ENCODE measurements around the gene MYO1D. TPM values are rescaled to one million over a fixed set of nuclear protein-coding genes. Genes with fewer than 3 reads are reported as not detected.

Gene MYO1D
- total RNA-seq, 2 experiments from 2014 or later = 2.0 to 2.2 TPM

- Mint-ChIP-seq H3K4me1 (no peaks in the 10 kb centered on the region), H3K4me3 (no peak overlapping the region), H3K27me3 (peaks cover 15% of the 10 kb centered on the region), H3K9me3 (no peaks in the 10 kb centered on the region), H3K36me3 (ENCODE audit: low read depth) (no peaks in the 10 kb centered on the region), H3K27ac (no peak overlapping the region)
- ChIA-PET CTCF (interaction anchor here (0.6 to 1.7 kb wide), 3 partner anchors 8 to 60 kb away, joined by 3 to 7 read pairs (median 5); partner anchors contain the start of gene MYO1D), POLR2A (no interaction called here)
- no peak for DNase-seq
Observed at GRCh38 chr17:32869345-32870026, 7.4 kb downstream of the MYO1D start.

- H3K4me1 Mint-ChIP-seq = no peaks in the 10 kb centered on the region
- no peak overlapping the region for H3K27ac Mint-ChIP-seq
- no peaks in the 10 kb centered on the region for H3K9me3 Mint-ChIP-seq
- H3K36me3 Mint-ChIP-seq (ENCODE audit: low read depth) = no peaks in the 10 kb centered on the region
- H3K27me3 Mint-ChIP-seq = peaks cover 2% of the 10 kb centered on the region
- ChIA-PET POLR2A (no interaction called here), CTCF (interaction anchor here (8.9 kb wide), 1 partner anchor 12 kb away, joined by 56 read pairs; the partner anchor contains the start of gene MYO1D)
- DNase-seq = no peak
- no peak overlapping the region for H3K4me3 Mint-ChIP-seq
Observed at GRCh38 chr17:32865141-32865540, 11.8 kb downstream of the MYO1D start.

- no peaks in the 10 kb centered on the region for H3K4me1 Mint-ChIP-seq
- POLR2A ChIA-PET = no interaction called here
- no peak overlapping the region for H3K4me3 Mint-ChIP-seq
- no peak overlapping the region for H3K27ac Mint-ChIP-seq
- no peaks in the 10 kb centered on the region for H3K9me3 Mint-ChIP-seq
- no peaks in the 10 kb centered on the region for H3K36me3 Mint-ChIP-seq (ENCODE audit: low read depth)
- H3K27me3 Mint-ChIP-seq = peaks cover 2% of the 10 kb centered on the region
- CTCF ChIA-PET = interaction anchor here (1.9 to 8.9 kb wide), 2 partner anchors 10 to 14 kb away, joined by 5 to 56 read pairs; partner anchors contain the start of gene MYO1D
- no peak for DNase-seq
Observed at GRCh38 chr17:32863559-32863958, 13.4 kb downstream of the MYO1D start.

- no peak for DNase-seq
- ChIA-PET CTCF (interaction anchor here (1.1 to 8.9 kb wide), 3 partner anchors 10 to 32 kb away, joined by 3 to 56 read pairs (median 5); partner anchors contain the start of gene MYO1D), POLR2A (no interaction called here)
- H3K9me3 Mint-ChIP-seq = no peaks in the 10 kb centered on the region
- H3K27ac Mint-ChIP-seq = no peak overlapping the region
- no peak overlapping the region for H3K4me3 Mint-ChIP-seq
- H3K36me3 Mint-ChIP-seq (ENCODE audit: low read depth) = no peaks in the 10 kb centered on the region
- H3K4me1 Mint-ChIP-seq = no peaks in the 10 kb centered on the region
- peaks cover 2% of the 10 kb centered on the region for H3K27me3 Mint-ChIP-seq
Observed at GRCh38 chr17:32862940-32863339, 14.0 kb downstream of the MYO1D start.

GRCh38 chr17:32861981-32862380 is 14.9 kb downstream of the MYO1D start:
- Mint-ChIP-seq H3K4me1 (no peaks in the 10 kb centered on the region), H3K4me3 (no peak overlapping the region), H3K27me3 (peaks cover 2% of the 10 kb centered on the region), H3K36me3 (ENCODE audit: low read depth) (no peaks in the 10 kb centered on the region), H3K27ac (no peak overlapping the region), H3K9me3 (no peaks in the 10 kb centered on the region)
- ChIA-PET POLR2A (no interaction called here), CTCF (interaction anchor here (1.1 to 8.9 kb wide), 3 partner anchors 11 to 33 kb away, joined by 3 to 56 read pairs (median 5); partner anchors contain the start of gene MYO1D)
- DNase-seq = no peak

GRCh38 chr17:32859857-32860525 is 16.9 kb downstream of the MYO1D start:
- ChIA-PET CTCF (interaction anchor here (8.9 kb wide), 1 partner anchor 17 kb away, joined by 56 read pairs; the partner anchor contains the start of gene MYO1D), POLR2A (no interaction called here)
- no peaks in the 10 kb centered on the region for H3K4me1 Mint-ChIP-seq
- no peak overlapping the region for H3K27ac Mint-ChIP-seq
- no peak for DNase-seq
- no peak overlapping the region for H3K4me3 Mint-ChIP-seq
- no peaks in the 10 kb centered on the region for H3K27me3 Mint-ChIP-seq
- H3K9me3 Mint-ChIP-seq = no peaks in the 10 kb centered on the region
- H3K36me3 Mint-ChIP-seq (ENCODE audit: low read depth) = no peaks in the 10 kb centered on the region

GRCh38 chr17:32855620-32856019 is 21.3 kb downstream of the MYO1D start:
- Mint-ChIP-seq H3K27me3 (peaks cover 16% of the 10 kb centered on the region), H3K4me3 (no peak overlapping the region), H3K36me3 (ENCODE audit: low read depth) (no peaks in the 10 kb centered on the region), H3K4me1 (no peaks in the 10 kb centered on the region), H3K9me3 (no peaks in the 10 kb centered on the region), H3K27ac (no peak overlapping the region)
- CTCF ChIA-PET = no interaction called here
- POLR2A ChIA-PET = no interaction called here
- no peak for DNase-seq

- ChIA-PET POLR2A (no interaction called here), CTCF (interaction anchor here (0.9 to 1.1 kb wide), 2 partner anchors 14 to 23 kb away, joined by 3 to 5 read pairs; partner anchors contain the start of gene MYO1D)
- H3K4me1 Mint-ChIP-seq = no peaks in the 10 kb centered on the region
- no peak overlapping the region for H3K27ac Mint-ChIP-seq
- peaks cover 18% of the 10 kb centered on the region for H3K27me3 Mint-ChIP-seq
- H3K9me3 Mint-ChIP-seq = no peaks in the 10 kb centered on the region
- no peak overlapping the region for H3K4me3 Mint-ChIP-seq
- no peaks in the 10 kb centered on the region for H3K36me3 Mint-ChIP-seq (ENCODE audit: low read depth)
- DNase-seq = no peak
Observed at GRCh38 chr17:32854832-32855389, 22.0 kb downstream of the MYO1D start.

GRCh38 chr17:32854207-32854606 is 22.7 kb downstream of the MYO1D start:
- Mint-ChIP-seq H3K4me1 (no peaks in the 10 kb centered on the region), H3K36me3 (ENCODE audit: low read depth) (no peaks in the 10 kb centered on the region), H3K4me3 (no peak overlapping the region), H3K9me3 (no peaks in the 10 kb centered on the region), H3K27ac (no peak overlapping the region), H3K27me3 (peaks cover 18% of the 10 kb centered on the region)
- DNase-seq = no peak
- ChIA-PET POLR2A (no interaction called here), CTCF (interaction anchor here (0.6 to 1.1 kb wide), 3 partner anchors 14 to 92 kb away, joined by 3 to 5 read pairs (median 4); partner anchors contain the start of gene MYO1D)

GRCh38 chr17:32852811-32853210 is 24.1 kb downstream of the MYO1D start:
- ChIA-PET POLR2A (no interaction called here), CTCF (no interaction called here)

GRCh38 chr17:32849879-32850278 is 27.0 kb downstream of the MYO1D start:
- no peak overlapping the region for H3K4me3 Mint-ChIP-seq
- no peak overlapping the region for H3K27ac Mint-ChIP-seq
- H3K4me1 Mint-ChIP-seq = no peaks in the 10 kb centered on the region
- H3K27me3 Mint-ChIP-seq = peaks cover 18% of the 10 kb centered on the region
- ChIA-PET POLR2A (no interaction called here), CTCF (no interaction called here)
- no peak for DNase-seq
- no peaks in the 10 kb centered on the region for H3K9me3 Mint-ChIP-seq
- no peaks in the 10 kb centered on the region for H3K36me3 Mint-ChIP-seq (ENCODE audit: low read depth)

More at GRCh38 chr17:32852811-32853210, 24.1 kb downstream of the MYO1D start:
- Mint-ChIP-seq H3K36me3 (ENCODE audit: low read depth) (no peaks in the 10 kb centered on the region), H3K27me3 (peaks cover 18% of the 10 kb centered on the region), H3K4me3 (no peak overlapping the region), H3K9me3 (no peaks in the 10 kb centered on the region), H3K27ac (no peak overlapping the region), H3K4me1 (no peaks in the 10 kb centered on the region)
- DNase-seq = no peak

GRCh38 chr17:32847977-32848376 is 28.9 kb downstream of the MYO1D start:
- CTCF ChIA-PET = no interaction called here
- Mint-ChIP-seq H3K4me1 (no peaks in the 10 kb centered on the region), H3K27me3 (peaks cover 12% of the 10 kb centered on the region), H3K36me3 (ENCODE audit: low read depth) (no peaks in the 10 kb centered on the region), H3K4me3 (no peak overlapping the region), H3K27ac (no peak overlapping the region), H3K9me3 (no peaks in the 10 kb centered on the region)
- POLR2A ChIA-PET = no interaction called here
- DNase-seq = no peak

- no peak for DNase-seq
- H3K4me1 Mint-ChIP-seq = no peaks in the 10 kb centered on the region
- no peaks in the 10 kb centered on the region for H3K36me3 Mint-ChIP-seq (ENCODE audit: low read depth)
- H3K27ac Mint-ChIP-seq = no peak overlapping the region
- H3K9me3 Mint-ChIP-seq = no peaks in the 10 kb centered on the region
- POLR2A ChIA-PET = interaction anchor here (0.6 kb wide), 1 partner anchor 59 kb away, joined by 3 read pairs; no protein-coding TSS in a partner anchor
- CTCF ChIA-PET = interaction anchor here (0.6 kb wide), 1 partner anchor 517 kb away, joined by 4 read pairs; no protein-coding TSS in a partner anchor
- H3K4me3 Mint-ChIP-seq = no peak overlapping the region
- peaks cover 6% of the 10 kb centered on the region for H3K27me3 Mint-ChIP-seq
Observed at GRCh38 chr17:32846143-32846542, 30.8 kb downstream of the MYO1D start.
